Heart left ventricle (tissue), 16 donors: ENCODE results near the gene PFN1. TPM values are rescaled to one million over a fixed set of nuclear protein-coding genes. Genes with fewer than 3 reads are reported as not detected.
A peak's percentile ranks its signal among the peaks of the same experiment; 100 is the strongest.

ENCODE experiments used
- ATAC-seq, 4 donors: fragments of 200-7000 bp; cut with Tn5 transposase; one replicate each; pipeline ENCODE4 v1.9.1; 2020 to 2022; ENCODE audit warnings: moderate library complexity in 4 of 4, mild to moderate bottlenecking in 3 of 4, moderate number of reproducible peaks in 1 of 4
- DNase-seq, 5 donors: peaks; one replicate each; pipeline ENCODE4 v3.0.0-alpha.2; 2020
- H3K27ac ChIP-seq, 12 donors: fragments of 200-600 bp; sonication (generic) in 4 of 12; one replicate each; pipeline versions ENCODE4 v1.5.0 to v1.8.0; 2016 to 2022; ENCODE audit warnings: mild to moderate bottlenecking in 2 of 12
- H3K27me3 ChIP-seq, 9 donors: fragments of 200-600 bp; sonication (generic) in 2 of 9; one replicate each; pipeline versions ENCODE4 v1.5.1 to v1.8.0; 2016 to 2022; ENCODE audit warnings: mild to moderate bottlenecking in 3 of 9
- H3K36me3 ChIP-seq, 9 donors: fragments of 200-600 bp; sonication (generic) in 2 of 9; one replicate each; pipeline versions ENCODE4 v1.5.0 to v1.8.0; 2018 to 2022; ENCODE audit warnings: mild to moderate bottlenecking in 2 of 9
- H3K4me1 ChIP-seq, 12 donors: fragments of 200-600 bp; sonication (generic) in 4 of 12; one replicate each; pipeline versions ENCODE4 v1.5.0 to v1.8.0; 2016 to 2022; ENCODE audit warnings: mild to moderate bottlenecking in 3 of 12
- H3K4me3 ChIP-seq, 12 donors: fragments of 200-600 bp; sonication (generic) in 4 of 12; one replicate each; pipeline versions ENCODE4 v1.5.0 to v1.8.0; 2017 to 2022; ENCODE audit warnings: mild to moderate bottlenecking in 9 of 12, moderate library complexity in 4 of 12
- H3K9me3 ChIP-seq, 12 donors: fragments of 200-600 bp; sonication (generic) in 4 of 12; one replicate each; pipeline versions ENCODE4 v1.5.0 to v1.8.0; 2016 to 2022; ENCODE audit warnings: mild to moderate bottlenecking in 1 of 12
- POLR2A ChIP-seq, 2 donors: fragments of 450-650 bp; IDR thresholded peaks; one replicate each; pipeline ENCODE4 v1.6.1; 2017; ENCODE audit warnings: antibody characterized with exemption in 2 of 2, mild to moderate bottlenecking in 2 of 2, moderate library complexity in 2 of 2
- WGBS, 4 donors: extraction: QIAGEN DNeasy Blood & Tissue Kit in 2 of 4; methylation state at CpG; one replicate each; pipeline versions ENCODE4 v1.1.5 to v1.1.7; 2013 to 2018; 5-methylcytosine and 5-hydroxymethylcytosine counted together
- intact Hi-C, 10 donors: fragments of 100-400 bp; cut with DNase I; formaldehyde crosslinking; loops; one replicate each; pipeline versions ENCODE4 v1.11.1 to v1.14.2; 2022
- polyA plus RNA-seq, 2 donors: library from polyadenylated mRNA; stranded (reverse); fragments of 200-250 nt; gene quantifications; one replicate each; pipeline ENCODE4 v1.2.3, GENCODE V29; 2013
- total RNA-seq, 9 donors: library from RNA; depleted of rRNA in 2 of 9; stranded (reverse); fragments of >200 nt in 2 of 9; fragmentation: NEBNext Ultra II Directional in 3 of 9; extraction: Animal tissue kit (Norgen Biotek cat#: 25700) in 3 of 9; gene quantifications; one replicate each; pipeline versions ENCODE4 v1.1.0 to v1.2.4, GENCODE V29; 2016 to 2023
- TF ChIP-seq, protein P1 (sequence below), 12 donors: fragments of 200-600 bp; sonication (generic) in 4 of 12; IDR thresholded peaks; one replicate each; pipeline versions ENCODE4 v1.5.0 to v1.8.0; 2018 to 2022; ENCODE audit warnings: antibody characterized with exemption in 12 of 12, mild to moderate bottlenecking in 5 of 12
- donor health status: ischemic (EF 13 %, LVEDD 7.1; RV severe dilation, severe dysfunction).
- donor health status: healthy with polysubstance abuse.
- donor health status: DM: no; HTN: yes; CAD: no.
- donor health status: DM: no; HTN: no; CAD: no.
- donor health status: ischemic (EF 25% LVEDD 6.9; RV normal size, moderate dysfunction).
- donor health status: ischemic (EF 25% LVEDD 5.7; RV mildly dilated, moderate dysfunction).
- donor health status: healthy.
- donor health status: DM: yes; HTN: yes; CAD: no.
- donor health status: ischemic (EF 35%, LVEDD 5.7; RV mildly dilated, moderate dysfunction).
- donor health status: nonischemic (EF 11% LVEDD 7.7; RV severe dilation, severe dysfunction).
- donor health status: DM: yes; HTN: yes; CAD: no.
- donor health status: PGD.
- donor health status: ischemic (EF 29% LVEDD 5.4; RV normal size, mild dysfunction).
- donor health status: nonischemic (EF 23%, LVEDD 6.1; RV moderate dilation, normal function).

PFN1 gene
- total and polyA plus RNA-seq, 11 donors = 145 to 982 (median 234) TPM

DNA sequence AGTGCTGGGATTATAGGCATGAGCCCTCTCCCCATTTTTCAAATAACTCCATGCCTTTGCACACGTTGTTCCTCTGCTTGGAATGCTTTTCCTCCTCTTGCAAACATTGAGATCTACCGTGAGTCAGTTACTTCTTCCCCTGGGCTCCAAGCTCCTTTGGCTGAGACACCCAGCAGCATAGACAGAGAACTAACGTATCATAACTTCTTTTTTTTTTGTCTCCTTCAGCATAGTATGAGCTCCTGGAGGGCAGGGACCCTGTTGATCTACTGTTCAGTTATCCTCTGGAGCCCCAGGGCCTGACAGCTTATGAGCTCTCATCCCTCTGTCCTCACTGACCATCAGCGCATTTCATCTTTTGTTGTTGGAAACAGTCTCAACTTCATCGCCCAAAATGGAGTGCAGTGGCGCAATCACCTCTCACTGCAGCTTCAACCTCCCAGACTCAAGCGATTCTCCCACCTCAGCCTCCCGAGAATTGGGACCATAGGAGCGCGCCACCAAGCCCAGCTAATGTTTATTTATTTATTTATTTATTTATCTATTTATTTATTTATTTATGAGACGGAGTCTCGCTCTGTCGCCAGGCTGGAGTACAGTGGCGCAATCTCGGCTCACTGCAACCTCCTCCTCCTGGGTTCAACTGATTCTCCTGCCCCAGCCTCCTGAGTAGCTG lies 17.1 kb upstream of the PFN1 start:
- H3K36me3 ChIP-seq = peaks cover 0 to 40% (median 27%) of the 10 kb centered on the region in 9 donors
- H3K4me3 ChIP-seq = peak overlapping the region in 3 of 12 donors; percentile 66 to 82 (median 67)
- no peaks in the 10 kb centered on the region for H3K27me3 ChIP-seq
- DNase-seq = no peak
- no peaks in the 10 kb centered on the region for H3K9me3 ChIP-seq
- TF ChIP-seq, protein P1, sequence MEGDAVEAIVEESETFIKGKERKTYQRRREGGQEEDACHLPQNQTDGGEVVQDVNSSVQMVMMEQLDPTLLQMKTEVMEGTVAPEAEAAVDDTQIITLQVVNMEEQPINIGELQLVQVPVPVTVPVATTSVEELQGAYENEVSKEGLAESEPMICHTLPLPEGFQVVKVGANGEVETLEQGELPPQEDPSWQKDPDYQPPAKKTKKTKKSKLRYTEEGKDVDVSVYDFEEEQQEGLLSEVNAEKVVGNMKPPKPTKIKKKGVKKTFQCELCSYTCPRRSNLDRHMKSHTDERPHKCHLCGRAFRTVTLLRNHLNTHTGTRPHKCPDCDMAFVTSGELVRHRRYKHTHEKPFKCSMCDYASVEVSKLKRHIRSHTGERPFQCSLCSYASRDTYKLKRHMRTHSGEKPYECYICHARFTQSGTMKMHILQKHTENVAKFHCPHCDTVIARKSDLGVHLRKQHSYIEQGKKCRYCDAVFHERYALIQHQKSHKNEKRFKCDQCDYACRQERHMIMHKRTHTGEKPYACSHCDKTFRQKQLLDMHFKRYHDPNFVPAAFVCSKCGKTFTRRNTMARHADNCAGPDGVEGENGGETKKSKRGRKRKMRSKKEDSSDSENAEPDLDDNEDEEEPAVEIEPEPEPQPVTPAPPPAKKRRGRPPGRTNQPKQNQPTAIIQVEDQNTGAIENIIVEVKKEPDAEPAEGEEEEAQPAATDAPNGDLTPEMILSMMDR (IDR thresholded peaks at IDR 0.05) = no peak
- no peak for TF ChIP-seq POLR2A (IDR thresholded peaks at IDR 0.05)
- H3K4me1 ChIP-seq = peaks cover 0 to 43% (median 28%) of the 10 kb centered on the region in 12 donors
- 95 to 97% (median 96%) methylated on average over 15 of the region's 15 CpGs for WGBS, 4 donors
- H3K27ac ChIP-seq = peak overlapping the region in 8 of 12 donors; percentile 89 to 99 (median 96)
- no peak for ATAC-seq
- intact Hi-C loops = loop anchor here in 1 of 10 donors (5.0 kb wide), 1 partner anchor 58 kb away; no protein-coding TSS in a partner anchor

DNA sequence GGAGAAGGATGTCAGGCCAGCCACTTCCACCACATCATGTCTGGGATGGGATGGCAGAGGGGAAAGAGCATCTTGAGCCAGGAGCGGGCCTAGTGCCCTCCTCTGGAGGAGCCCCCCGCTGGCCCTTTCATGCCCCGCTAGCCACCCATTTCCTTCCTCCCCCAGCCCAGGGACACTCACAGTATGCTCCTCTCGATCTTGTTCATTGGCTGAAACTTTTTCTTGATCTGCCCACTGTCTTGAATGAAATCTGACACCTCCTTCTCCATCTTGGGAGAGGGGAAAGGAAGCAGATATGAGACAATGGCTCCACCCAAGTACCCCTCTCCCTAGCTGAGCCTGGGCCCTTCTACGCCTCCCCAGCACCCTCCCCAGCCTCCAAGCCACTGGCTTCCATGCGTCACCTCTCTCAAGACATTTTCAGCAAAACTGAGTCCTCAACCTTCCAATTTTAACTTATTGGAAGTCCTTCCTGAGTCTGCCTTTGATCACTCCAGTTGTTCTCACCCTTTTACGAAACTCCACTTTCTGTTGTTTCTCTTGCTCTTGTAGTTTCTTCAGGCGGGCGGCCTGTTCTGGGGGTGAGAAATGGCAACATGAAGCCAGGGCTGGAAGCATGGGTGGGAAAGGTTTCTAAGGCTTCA lies 12.1 kb upstream of the PFN1 start:
- no peak overlapping the region for H3K27ac ChIP-seq
- DNase-seq (no peak), ATAC-seq (no peak)
- WGBS, 4 donors = 85 to 89% (median 88%) methylated on average over 9 of the region's 9 CpGs
- intact Hi-C loops = no loop called here
- peaks cover 3 to 63% (median 43%) of the 10 kb centered on the region in 9 donors for H3K36me3 ChIP-seq
- no peaks in the 10 kb centered on the region for H3K27me3 ChIP-seq
- no peaks in the 10 kb centered on the region for H3K9me3 ChIP-seq
- H3K4me1 ChIP-seq = peaks cover 0 to 11% (median 2%) of the 10 kb centered on the region in 12 donors
- no peak overlapping the region for H3K4me3 ChIP-seq
- no peak for TF ChIP-seq POLR2A (IDR thresholded peaks at IDR 0.05)
- TF ChIP-seq, protein P1 (IDR thresholded peaks at IDR 0.05) = no peak

DNA sequence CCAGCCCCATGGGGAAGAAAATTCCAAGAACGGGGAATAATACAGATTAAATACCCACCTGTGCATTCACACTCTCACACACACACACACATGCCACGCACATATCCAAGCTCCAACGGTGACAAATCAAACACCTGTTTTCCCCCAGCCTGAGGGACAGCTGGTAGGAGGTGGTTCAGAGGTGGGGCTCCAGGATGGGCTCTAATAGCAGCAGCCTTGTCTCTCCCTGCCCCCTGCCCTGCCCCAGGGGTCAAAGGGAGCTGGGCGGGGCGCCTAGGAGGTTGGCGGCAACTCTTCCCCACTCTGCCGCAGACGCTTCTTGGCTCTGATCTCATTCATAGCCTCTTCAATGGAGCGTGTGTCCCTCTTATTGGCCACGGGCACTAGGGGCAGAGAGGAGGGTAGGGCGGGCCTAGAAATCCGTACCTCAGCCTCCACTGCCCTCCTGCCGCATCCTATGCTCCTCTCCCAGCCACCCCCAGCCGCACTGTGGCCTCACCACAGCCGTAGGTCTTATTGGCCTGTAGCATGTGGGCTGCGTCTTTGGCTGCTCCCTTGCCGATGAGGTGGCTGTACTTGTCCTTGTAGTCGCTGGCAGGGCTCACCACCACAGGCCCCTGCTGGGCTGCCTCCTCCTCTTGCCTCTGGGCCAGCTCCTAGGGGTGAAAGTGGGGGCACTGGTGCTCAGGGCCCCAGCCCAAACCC lies 11.1 kb upstream of the PFN1 start:
- intact Hi-C loops = no loop called here
- Histone ChIP-seq H3K27me3 (no peaks in the 10 kb centered on the region), H3K4me3 (no peak overlapping the region), H3K27ac (no peak overlapping the region), H3K36me3 (peaks cover 3 to 63% (median 39%) of the 10 kb centered on the region in 9 donors), H3K4me1 (peaks cover 0 to 10% (median 0%) of the 10 kb centered on the region in 12 donors), H3K9me3 (no peaks in the 10 kb centered on the region)
- DNase-seq (peak in 1 of 5 donors; percentile 42), ATAC-seq (peak in 1 of 4 donors; percentile 12)
- TF ChIP-seq POLR2A (IDR thresholded peaks at IDR 0.05) = no peak
- TF ChIP-seq, protein P1 (IDR thresholded peaks at IDR 0.05) = no peak
- WGBS, 4 donors = 82 to 89% (median 85%) methylated on average over 18 of the region's 18 CpGs

DNA sequence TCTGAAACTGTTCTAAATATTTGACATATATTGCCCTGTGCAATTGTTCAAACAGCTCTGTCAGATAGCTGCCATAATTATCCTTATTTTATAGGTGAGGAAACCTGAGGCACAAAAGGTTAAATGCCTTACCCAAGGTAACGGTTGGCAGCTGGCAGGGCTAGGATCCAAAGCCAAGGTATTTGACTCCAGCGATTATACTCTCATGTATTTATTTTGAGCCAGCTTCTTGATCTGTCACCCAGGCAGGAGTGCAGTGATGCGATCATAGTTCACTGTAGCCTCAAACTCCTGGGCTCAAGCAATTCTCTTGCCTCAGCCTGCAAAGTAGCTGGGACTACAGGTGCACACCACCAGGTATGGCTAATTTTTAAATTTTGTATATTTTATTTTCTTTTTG lies 9.8 kb upstream of the PFN1 start:
- intact Hi-C loops = no loop called here
- peak in 2 of 4 donors; percentile 7 to 41 for ATAC-seq
- H3K36me3 ChIP-seq = peaks cover 3 to 63% (median 39%) of the 10 kb centered on the region in 9 donors
- no peaks in the 10 kb centered on the region for H3K9me3 ChIP-seq
- H3K27me3 ChIP-seq = no peaks in the 10 kb centered on the region
- peaks cover 0 to 21% (median 0%) of the 10 kb centered on the region in 12 donors for H3K4me1 ChIP-seq
- H3K27ac ChIP-seq = peak overlapping the region in 4 of 12 donors; percentile 22 to 32 (median 26)
- 45 to 64% (median 57%) methylated on average over 3 of the region's 3 CpGs for WGBS, 4 donors
- DNase-seq = no peak
- H3K4me3 ChIP-seq = no peak overlapping the region
- TF ChIP-seq, protein P1 (IDR thresholded peaks at IDR 0.05) = no peak
- no peak for TF ChIP-seq POLR2A (IDR thresholded peaks at IDR 0.05)
